Progenitor cell of endocrine pancreas (in vitro differentiated cells): ENCODE measurements around the gene TMEM190. TPM values are rescaled to one million over a fixed set of nuclear protein-coding genes. Genes with fewer than 3 reads are reported as not detected.
"Not testable (repeated sequence)": the region's sequence is repeated elsewhere in the genome, so short reads cannot be mapped to it uniquely, and the experiment has no call there.

ENCODE experiments used
- DNase-seq: peaks from one replicate; pipeline ENCODE4 v3.0.0; 2021; ENCODE audit warnings: low spot score; ENCODE audit not compliant: unreplicated experiment
- H3K27ac Mint-ChIP-seq: 2 replicates; pipeline ENCODE4 v1.8.0; 2021; ENCODE audit warnings: mild to moderate bottlenecking, moderate library complexity, mixed read lengths
- H3K27me3 Mint-ChIP-seq: 2 replicates; pipeline ENCODE4 v1.8.0; 2021; ENCODE audit warnings: mixed read lengths
- H3K36me3 Mint-ChIP-seq: 2 replicates; pipeline ENCODE4 v1.8.0; 2022; ENCODE audit warnings: mixed read lengths; ENCODE audit not compliant: insufficient read depth
- H3K4me1 Mint-ChIP-seq: 2 replicates; pipeline ENCODE4 v1.8.0; 2021; ENCODE audit warnings: low read depth, mixed read lengths
- H3K4me3 Mint-ChIP-seq: 2 replicates; pipeline ENCODE4 v1.8.0; 2021; ENCODE audit warnings: low read depth, mild to moderate bottlenecking, moderate library complexity, mixed read lengths
- H3K9me3 Mint-ChIP-seq: 2 replicates; pipeline ENCODE4 v1.8.0; 2021; ENCODE audit warnings: low read depth, mixed read lengths
- long read RNA-seq: library from polyadenylated mRNA; unstranded; transcript quantifications from one replicate; pipeline ENCODE4 v2.0.0, GENCODE V29; 2020
- total RNA-seq: library from RNA; stranded (reverse); gene quantifications from 2 replicates; pipeline ENCODE4 v1.2.1, GENCODE V29; 2021
- TF ChIP-seq, protein P1 (sequence below): fragments of 200-600 bp; sonication (generic); IDR thresholded peaks from one replicate; pipeline ENCODE4 v1.5.0; 2021; ENCODE audit warnings: antibody characterized with exemption, mild to moderate bottlenecking; ENCODE audit not compliant: unreplicated experiment

The TMEM190 gene
- total RNA-seq: 2.3 and 4.3 TPM in 2 replicates
- long read RNA-seq, partial matches to known transcripts: 0 of 1 reads
- long read RNA-seq, other reads (novel, unspliced or antisense): 0 of 1 reads

GRCh38 chr19:55376241-55376933 is at the start of gene TMEM190:
TMEM190 (plus strand) TSS chr19:55376826; CDS start chr19:55376854, 28 bp downstream.
- H3K4me3 Mint-ChIP-seq: no peak within 1 kb of the TSS
- H3K4me1 Mint-ChIP-seq: peaks cover 13% of the 10 kb centered on the region
- H3K27me3 Mint-ChIP-seq: peaks cover 32% of the 10 kb centered on the region
- H3K36me3 Mint-ChIP-seq: peaks cover under 1% of the 10 kb centered on the region
- DNase-seq: no peak
- TF ChIP-seq, protein P1, sequence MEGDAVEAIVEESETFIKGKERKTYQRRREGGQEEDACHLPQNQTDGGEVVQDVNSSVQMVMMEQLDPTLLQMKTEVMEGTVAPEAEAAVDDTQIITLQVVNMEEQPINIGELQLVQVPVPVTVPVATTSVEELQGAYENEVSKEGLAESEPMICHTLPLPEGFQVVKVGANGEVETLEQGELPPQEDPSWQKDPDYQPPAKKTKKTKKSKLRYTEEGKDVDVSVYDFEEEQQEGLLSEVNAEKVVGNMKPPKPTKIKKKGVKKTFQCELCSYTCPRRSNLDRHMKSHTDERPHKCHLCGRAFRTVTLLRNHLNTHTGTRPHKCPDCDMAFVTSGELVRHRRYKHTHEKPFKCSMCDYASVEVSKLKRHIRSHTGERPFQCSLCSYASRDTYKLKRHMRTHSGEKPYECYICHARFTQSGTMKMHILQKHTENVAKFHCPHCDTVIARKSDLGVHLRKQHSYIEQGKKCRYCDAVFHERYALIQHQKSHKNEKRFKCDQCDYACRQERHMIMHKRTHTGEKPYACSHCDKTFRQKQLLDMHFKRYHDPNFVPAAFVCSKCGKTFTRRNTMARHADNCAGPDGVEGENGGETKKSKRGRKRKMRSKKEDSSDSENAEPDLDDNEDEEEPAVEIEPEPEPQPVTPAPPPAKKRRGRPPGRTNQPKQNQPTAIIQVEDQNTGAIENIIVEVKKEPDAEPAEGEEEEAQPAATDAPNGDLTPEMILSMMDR: no peak
- H3K27ac Mint-ChIP-seq: peak within 1 kb of the TSS; percentile 77
- no peaks in the 10 kb centered on the region for H3K9me3 Mint-ChIP-seq

- not testable (repeated sequence) for H3K4me1 Mint-ChIP-seq, DNase-seq, H3K27ac Mint-ChIP-seq, H3K9me3 Mint-ChIP-seq, H3K36me3 Mint-ChIP-seq, H3K4me3 Mint-ChIP-seq, H3K27me3 Mint-ChIP-seq
Measured at GRCh38 chr19:55328774-55329318, 47.8 kb upstream of the TMEM190 start.

DNA sequence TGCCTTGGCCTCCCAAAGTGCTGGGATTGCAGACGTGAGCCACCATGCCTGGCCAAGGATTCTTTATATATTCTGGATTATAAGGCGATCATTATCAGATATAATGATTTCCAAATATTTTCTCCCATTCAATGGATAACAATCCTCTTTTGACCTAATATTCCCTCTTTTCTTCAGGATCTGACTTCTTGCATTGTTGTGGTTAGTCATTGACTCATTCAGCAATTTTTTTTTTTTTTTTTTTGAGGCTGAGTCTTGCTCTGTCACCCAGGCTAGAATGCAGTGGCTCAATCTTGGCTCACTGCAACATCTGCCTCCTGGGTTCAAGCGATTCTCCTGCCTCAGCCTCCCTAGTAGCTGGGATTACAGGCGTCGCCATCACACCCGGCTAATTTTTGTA is 46.8 kb upstream of the TMEM190 start:
- H3K27ac Mint-ChIP-seq, DNase-seq, H3K4me3 Mint-ChIP-seq, H3K36me3 Mint-ChIP-seq, H3K4me1 Mint-ChIP-seq, H3K27me3 Mint-ChIP-seq, H3K9me3 Mint-ChIP-seq: not testable (repeated sequence)

DNA sequence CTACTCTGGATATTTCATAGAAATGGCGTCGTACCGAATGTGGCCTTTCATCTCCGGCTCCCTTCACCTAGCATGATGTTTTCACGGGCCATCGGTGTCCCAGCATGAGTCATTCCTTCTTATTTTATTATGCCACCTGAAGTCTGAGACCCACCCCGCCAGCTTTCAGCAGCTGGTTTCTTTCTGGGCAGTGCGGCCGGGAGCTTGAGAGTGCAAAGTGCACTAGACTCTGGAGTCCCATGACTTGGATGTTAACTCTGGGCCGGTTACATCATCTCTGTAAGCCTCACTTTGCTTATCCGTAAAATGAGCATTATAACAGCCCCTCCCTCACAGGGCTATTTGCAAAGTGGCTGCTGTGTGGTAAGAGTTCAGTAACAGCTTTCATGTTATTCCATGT is 42.8 kb upstream of the TMEM190 start:
- no peak overlapping the region for H3K4me3 Mint-ChIP-seq
- TF ChIP-seq, protein P1: no peak
- H3K9me3 Mint-ChIP-seq: no peaks in the 10 kb centered on the region
- H3K27me3 Mint-ChIP-seq: peaks cover 7% of the 10 kb centered on the region
- H3K27ac Mint-ChIP-seq: peak overlapping the region; percentile 25
- no peak for DNase-seq
- no peaks in the 10 kb centered on the region for H3K36me3 Mint-ChIP-seq
- H3K4me1 Mint-ChIP-seq: peaks cover 5% of the 10 kb centered on the region

DNA sequence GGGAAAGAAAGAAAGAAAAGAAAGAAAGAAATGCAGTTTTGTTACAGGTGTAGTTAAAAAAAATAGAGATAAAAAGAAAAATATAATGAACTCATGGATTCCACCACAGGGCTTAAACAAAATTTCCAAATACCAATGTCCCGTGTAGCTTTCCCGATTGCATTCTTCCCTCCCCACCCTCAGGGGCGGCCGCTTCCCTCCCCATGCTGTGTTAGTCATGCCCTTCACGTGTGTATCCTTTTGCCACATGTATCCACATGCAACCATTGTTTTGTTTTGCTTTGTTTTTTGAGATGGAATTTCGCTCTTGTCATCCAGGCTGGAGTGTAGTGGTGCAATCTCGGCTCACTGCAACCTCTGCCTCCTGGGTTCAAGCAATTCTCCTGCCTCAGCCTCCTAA is 40.5 kb upstream of the TMEM190 start:
- DNase-seq: no peak
- no peaks in the 10 kb centered on the region for H3K36me3 Mint-ChIP-seq
- H3K4me1 Mint-ChIP-seq: peaks cover 6% of the 10 kb centered on the region
- no peaks in the 10 kb centered on the region for H3K9me3 Mint-ChIP-seq
- no peak overlapping the region for H3K4me3 Mint-ChIP-seq
- peaks cover 7% of the 10 kb centered on the region for H3K27me3 Mint-ChIP-seq
- no peak overlapping the region for H3K27ac Mint-ChIP-seq
- TF ChIP-seq, protein P1: no peak

DNA sequence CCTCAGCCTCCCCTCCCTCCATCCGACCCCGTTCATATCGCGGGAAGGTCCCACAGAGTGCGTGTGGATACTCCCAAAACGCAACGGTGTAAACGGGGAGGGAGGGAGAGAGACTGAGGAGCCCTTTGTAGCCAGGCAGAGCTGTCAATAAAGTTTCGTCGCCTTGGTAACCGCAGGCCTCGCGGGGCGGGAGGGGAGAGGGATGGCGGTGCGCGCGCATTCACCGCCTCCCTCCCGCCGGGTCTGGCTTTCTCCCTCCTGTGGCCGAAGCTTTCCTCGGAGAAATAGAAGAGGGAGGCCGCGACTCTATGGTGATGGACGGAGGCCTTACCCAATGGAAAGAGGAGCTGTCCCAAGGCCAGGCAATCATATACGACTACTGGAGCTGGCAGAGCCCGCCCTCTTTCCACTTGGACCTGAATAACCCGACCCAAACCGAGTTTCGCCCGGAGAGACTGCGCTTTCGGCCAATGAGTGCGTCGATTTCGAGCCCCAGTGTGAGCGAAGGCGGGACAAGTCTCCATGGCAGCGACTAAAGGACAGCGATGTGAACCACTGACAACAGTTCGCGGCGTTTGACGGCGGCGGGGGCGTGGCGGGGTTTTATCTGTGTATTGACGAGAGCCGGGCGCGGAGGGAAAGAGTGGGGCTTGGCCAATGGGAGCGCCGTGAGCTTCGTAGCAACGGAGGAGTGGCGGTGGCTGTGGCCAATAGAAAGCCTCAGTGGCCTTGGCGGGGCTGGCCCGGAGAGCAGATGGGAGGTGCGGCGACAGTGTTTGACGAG is 37.3 kb upstream of the TMEM190 start, which contains the start of gene KMT5C:
Gene KMT5C (plus strand): TSS at position 772 of the 784 bp plus-strand sequence. CDS start 2,061 bp downstream, outside the sequence.
- DNase-seq: peak; percentile 100
- H3K4me3 Mint-ChIP-seq: peak within 1 kb of the TSS; percentile 96
- peak within 1 kb of the TSS; percentile 100 for H3K27ac Mint-ChIP-seq
- H3K36me3 Mint-ChIP-seq: peaks cover 2% of the 10 kb centered on the region
- H3K9me3 Mint-ChIP-seq: no peaks in the 10 kb centered on the region
- TF ChIP-seq, protein P1: no peak
- peaks cover 12% of the 10 kb centered on the region for H3K4me1 Mint-ChIP-seq
- peaks cover 3% of the 10 kb centered on the region for H3K27me3 Mint-ChIP-seq
